T1000 (cell line): ENCODE data around the gene F5.
"Not testable (repeated sequence)": the region's sequence is repeated elsewhere in the genome, so short reads cannot be mapped to it uniquely, and the experiment has no call there.

Source experiments
- DNase-seq: peaks from one replicate; lab custom pipeline; 2025; ENCODE audit warnings: mixed read lengths; lab: John Stamatoyannopoulos, UW

The F5 gene

GRCh38 chr1:169508432-169509338 lies 77.6 kb downstream of the F5 start:
- DNase-seq: no peak

- DNase-seq: no peak
Measured at GRCh38 chr1:169507413-169507812, 78.9 kb downstream of the F5 start.

GRCh38 chr1:169503601-169504000 lies 82.7 kb downstream of the F5 start:
- DNase-seq: not testable (repeated sequence)

DNA sequence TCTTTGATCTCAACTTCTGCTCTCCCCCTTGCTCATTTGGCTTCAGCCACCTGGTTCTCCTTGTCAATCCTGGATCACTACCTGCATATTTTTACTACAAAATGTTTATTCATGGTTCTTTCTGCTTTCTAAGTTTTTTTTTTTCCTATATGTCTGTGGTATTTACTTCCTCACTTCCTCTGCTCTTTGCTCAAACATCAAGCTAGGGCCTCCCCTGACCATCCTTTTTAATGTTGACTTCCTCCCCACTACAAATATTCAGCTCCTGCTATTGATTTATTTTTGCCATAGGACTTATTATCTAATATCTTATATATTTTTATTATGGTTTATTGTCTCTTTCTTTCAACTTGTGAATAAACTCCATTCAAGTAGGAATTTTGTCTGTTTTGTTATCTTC lies 86.5 kb downstream of the F5 start:
- no peak for DNase-seq

DNA sequence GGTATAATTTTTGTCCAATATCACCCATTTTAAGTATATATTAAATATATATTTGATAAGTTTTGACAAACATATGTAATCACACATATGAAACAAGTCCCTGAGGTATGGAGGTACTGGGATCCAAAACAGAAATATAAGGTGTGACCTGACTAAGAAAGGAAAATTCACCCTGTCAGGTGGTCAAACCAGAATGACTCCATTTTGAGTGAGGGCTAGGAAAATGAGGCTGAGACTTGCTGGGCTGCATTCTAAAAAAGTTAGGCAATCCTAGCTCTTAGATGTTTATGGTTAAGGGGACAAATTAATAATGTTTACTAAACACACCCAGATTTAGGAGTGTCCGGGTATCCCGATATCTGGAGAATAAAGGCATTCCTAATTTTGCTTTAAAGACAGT lies 89.0 kb downstream of the F5 start:
- no peak for DNase-seq

- DNase-seq: no peak
Measured at GRCh38 chr1:169495916-169496315, 90.4 kb downstream of the F5 start.

- DNase-seq: no peak
Measured at GRCh38 chr1:169495046-169495775, 91.1 kb downstream of the F5 start.

- DNase-seq: no peak
Measured at GRCh38 chr1:169494343-169494742, 91.9 kb downstream of the F5 start.

DNA sequence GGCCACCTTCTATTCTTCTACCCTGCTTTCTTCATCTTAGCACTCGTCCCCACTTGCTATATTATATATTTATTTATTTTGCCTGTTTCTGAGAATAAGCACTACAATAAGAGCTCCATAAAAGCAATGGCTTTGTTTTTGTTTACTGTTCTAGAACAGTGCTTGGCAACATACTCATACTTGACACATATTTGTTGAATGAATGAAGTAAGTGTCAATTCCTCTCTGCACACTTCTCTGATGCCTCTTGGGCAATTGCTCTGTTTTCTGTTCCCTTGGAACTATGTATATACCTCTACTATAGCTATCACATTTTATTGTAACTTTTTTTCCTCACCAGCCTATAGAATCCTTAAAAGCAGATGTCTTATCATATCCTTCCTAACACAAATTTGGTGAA lies 93.0 kb downstream of the F5 start:
- DNase-seq: no peak

DNA sequence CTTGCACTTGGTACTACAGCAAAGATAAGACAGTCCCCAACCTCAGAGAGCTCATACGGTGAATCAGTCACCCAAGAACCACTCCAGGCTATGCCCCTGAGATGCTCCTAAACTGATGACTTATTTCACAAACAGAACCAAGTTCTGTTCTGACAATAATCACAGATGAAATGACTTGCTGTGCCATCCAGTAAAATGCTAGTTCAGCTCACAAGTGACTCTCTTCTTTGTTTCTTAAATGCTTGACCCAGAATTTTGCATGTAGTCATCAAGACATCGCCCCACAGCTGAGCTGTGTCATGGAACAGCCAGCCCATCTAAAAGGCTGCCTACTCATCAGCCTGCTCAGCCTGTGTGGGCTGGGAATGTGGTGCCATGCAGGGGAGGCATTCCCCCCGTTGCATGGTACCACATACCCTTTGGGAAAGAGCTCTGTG lies 94.4 kb downstream of the F5 start:
- DNase-seq: no peak

- DNase-seq: no peak
Measured at GRCh38 chr1:169488157-169488556, 98.1 kb downstream of the F5 start.

GRCh38 chr1:169487561-169487960 lies 98.7 kb downstream of the F5 start:
- no peak for DNase-seq

DNA sequence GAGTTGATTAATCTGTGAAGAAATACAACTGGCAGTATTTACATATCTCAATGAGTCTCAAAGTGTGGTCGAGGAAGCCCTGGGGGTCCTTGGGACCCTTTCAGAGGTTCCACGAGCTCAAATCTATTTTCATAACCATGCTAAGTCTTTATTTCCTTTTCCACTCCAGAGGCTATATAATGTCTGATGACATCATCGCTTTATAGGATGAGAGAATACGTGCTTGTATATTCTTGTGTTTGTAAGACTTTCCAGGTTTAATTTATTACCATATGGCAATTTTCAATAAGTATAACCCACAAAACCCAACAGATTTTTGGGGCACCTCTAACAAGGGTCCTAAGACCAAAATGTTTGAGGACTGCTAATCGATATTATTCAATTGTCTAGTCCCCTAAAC lies 99.1 kb downstream of the F5 start:
- no peak for DNase-seq

DNA sequence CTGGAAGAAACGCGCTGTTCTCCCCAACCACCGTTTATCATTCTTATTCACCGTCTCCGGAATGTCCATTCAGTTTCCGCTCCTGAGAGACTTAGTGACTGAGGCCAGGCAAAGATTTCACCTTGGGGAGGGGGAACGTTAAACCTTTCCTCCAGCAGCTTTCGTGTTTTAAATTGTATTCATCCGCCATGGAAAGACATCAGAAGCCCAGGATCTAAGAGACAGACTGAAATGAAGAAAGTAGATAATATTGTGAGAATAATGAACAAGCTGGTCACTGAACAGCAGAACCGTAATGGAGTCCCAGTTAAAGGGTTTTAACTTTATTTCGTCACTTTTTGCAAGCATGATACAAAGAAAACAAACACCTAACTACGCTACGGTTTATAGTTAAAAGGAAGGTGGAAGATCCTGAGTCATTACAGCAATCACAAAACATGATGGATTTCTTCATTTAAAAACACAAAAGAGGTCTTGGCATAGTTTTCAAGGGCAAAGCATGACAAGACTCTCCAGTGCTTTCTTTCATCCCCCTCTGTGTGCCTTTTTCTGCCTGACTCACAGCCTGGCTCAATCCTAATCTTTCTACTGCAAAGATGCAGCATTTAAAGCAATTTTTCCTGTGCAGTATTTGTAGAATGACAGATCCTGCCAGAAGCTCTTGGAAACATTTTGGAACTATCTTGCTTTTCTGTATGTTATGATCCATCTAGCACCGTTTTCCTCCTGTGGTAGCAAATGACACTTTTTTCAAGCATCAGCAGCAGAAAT lies 99.8 kb downstream of the F5 start:
- DNase-seq: no peak

GRCh38 chr1:169485431-169486280 lies 100.6 kb downstream of the F5 start, which contains the start of gene SLC19A2:
Gene SLC19A2 (minus strand): TSS chr1:169485944. CDS start chr1:169485766, 178 bp downstream.
- DNase-seq: peak; percentile 96

DNA sequence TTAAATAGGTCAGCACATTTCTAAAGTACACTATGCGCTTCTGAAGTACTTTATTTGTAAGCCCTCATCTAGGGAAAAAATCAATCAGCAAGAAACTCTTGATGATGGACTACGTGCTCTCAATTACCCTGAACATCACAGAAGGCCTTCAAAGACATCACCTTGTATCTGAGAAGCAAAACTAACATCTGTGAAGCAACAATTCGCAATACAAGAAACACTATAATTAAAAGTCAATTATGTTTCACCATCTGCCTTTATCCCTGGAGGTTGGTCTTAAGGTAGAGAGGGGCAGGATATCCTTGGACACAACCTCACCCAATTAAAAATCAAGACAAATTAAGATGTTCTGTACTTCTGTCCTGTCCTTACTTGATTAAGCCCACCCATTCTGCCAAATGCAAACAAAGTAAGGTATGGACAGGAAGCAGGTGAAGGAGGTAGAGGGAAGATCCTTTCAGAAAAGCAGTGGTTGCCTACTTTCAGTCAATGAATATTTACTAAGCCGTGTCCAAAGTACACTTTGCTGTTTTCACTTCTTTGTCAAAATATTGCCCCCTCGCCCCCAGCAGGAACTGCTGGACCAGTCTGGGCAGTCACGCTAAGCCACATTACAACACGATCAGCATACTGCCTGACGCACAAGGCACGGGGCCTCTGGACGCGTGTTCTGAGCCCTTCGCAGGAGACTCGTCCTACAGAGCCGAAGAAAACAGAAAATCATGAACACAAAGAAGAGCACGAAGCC lies 101.4 kb downstream of the F5 start:
- peak; percentile 25 for DNase-seq

DNA sequence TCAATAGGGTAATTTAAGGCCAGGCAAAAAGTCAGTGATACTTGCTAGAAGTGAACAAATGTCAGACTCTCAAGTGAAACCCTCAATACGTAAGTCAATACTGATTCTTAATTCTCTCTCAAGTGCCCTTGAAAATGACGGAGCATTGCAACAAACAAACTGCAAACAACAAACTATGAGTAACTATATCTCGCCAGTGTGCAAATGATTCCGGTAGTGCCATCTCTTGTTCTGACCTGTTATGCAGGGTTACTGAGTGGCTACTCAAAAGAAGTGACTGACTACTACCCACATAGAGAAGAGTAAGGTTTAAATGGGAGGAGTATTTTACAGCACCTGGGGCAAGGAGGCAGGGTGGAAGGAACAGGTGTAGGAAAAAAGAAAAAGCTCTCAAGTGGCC lies 102.2 kb downstream of the F5 start:
- DNase-seq: no peak

DNA sequence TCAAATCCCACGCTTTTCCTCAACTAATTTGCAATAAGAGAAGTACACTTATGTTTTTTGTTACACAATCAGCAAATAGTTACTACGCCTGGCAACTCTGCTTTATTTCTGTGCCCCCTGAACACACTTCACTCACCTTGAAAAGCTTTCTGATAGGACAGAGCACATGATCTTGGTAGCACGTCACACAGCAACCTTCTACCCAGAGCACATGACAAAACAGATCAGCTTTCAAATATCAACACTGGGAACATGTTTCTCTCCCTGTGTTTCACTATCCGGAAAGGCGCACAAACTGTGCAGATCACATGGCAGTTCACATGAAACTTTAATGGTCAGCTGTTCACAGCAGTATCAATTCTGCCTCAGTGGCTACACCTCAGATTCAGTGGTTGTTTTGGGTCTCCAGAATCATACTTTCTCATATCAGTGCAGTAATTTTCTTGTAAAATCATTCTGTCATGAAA lies 102.7 kb downstream of the F5 start:
- DNase-seq: no peak

DNA sequence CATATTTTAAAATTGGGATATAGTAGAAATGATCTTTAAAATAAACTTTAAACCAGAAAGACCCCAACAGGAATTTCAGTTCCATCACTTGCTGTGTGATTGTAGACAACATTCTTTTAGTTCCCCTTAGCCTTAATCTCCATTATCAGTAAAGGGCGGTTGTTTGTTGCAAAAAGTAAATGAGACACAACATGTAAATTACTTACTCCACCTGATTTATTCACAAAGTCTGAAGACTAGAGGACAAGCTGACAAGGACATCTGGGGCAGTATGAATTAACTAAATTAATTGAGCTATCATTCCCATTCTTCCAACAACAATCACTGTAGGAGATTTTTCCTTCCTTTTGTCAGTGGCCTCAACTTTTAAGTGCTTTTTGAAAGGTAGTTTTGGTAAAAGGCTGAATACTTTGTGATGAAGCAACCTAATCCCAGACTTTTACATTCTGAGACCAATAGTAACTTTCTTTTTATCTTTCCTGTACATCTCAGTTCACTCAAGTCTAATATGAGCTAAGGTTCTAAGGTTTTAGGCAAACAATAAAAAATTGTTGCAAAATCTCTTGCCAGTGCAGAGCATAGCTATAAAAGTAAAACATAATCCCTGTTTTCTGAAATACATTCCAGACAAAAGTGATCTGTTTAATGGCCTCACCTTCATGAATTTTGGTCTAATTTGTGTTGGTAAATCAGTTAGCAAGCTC lies 106.8 kb downstream of the F5 start:
- no peak for DNase-seq
